VCaP (cell line): ENCODE measurements around the gene ERCC5.

ENCODE experiments used
- H3K27ac ChIP-seq: fragments of 450-650 bp; 2 replicates; pipeline ENCODE4 v1.5.1; 2017
- CTCF ChIP-seq: fragments of 450-650 bp; conservative IDR thresholded peaks from 2 replicates; pipeline ENCODE4 v1.5.1; 2017; ENCODE audit warnings: mild to moderate bottlenecking, moderate library complexity

The ERCC5 gene

DNA sequence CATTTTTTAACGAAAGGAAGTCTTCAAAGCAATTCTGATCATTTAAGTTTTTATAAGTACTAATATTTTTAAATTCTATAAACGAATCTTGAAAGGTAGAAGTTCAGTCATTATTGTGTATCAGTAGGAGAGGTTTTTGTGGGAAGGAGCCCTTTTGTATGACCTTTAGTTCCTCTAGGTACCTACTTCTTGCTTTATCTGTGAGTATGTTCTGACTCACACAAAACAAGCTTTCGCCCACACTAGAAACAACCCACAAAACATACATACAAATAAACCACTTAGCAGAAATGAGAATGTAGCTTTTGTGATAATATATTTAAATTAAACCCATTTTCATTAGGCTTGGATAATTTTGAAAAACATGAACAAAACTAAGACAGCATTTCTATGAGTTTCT is 27.8 kb downstream of the ERCC5 start:
- no peak for TF ChIP-seq CTCF
- H3K27ac ChIP-seq: no peak overlapping the region

DNA sequence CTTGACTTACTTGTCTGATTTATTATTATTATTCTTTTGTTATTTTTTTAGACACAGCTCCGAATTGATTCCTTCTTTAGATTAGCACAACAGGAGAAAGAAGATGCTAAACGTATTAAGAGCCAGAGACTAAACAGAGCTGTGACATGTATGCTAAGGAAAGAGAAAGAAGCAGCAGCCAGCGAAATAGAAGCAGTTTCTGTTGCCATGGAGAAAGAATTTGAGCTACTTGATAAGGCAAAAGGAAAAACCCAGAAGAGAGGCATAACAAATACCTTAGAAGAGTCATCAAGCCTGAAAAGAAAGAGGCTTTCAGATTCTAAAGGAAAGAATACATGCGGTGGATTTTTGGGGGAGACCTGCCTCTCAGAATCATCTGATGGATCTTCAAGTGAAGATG is 29.4 kb downstream of the ERCC5 start:
- H3K27ac ChIP-seq: no peak overlapping the region
- no peak for TF ChIP-seq CTCF

- H3K27ac ChIP-seq: no peak overlapping the region
- no peak for TF ChIP-seq CTCF
These were observed 31.5 kb downstream of the ERCC5 start for GRCh38 chr13:102877303-102877702.

GRCh38 chr13:102878481-102878880 is 32.6 kb downstream of the ERCC5 start:
- no peak overlapping the region for H3K27ac ChIP-seq
- TF ChIP-seq CTCF: no peak

GRCh38 chr13:102879793-102880499 is 34.1 kb downstream of the ERCC5 start:
- TF ChIP-seq CTCF: no peak
- H3K27ac ChIP-seq: no peak overlapping the region

DNA sequence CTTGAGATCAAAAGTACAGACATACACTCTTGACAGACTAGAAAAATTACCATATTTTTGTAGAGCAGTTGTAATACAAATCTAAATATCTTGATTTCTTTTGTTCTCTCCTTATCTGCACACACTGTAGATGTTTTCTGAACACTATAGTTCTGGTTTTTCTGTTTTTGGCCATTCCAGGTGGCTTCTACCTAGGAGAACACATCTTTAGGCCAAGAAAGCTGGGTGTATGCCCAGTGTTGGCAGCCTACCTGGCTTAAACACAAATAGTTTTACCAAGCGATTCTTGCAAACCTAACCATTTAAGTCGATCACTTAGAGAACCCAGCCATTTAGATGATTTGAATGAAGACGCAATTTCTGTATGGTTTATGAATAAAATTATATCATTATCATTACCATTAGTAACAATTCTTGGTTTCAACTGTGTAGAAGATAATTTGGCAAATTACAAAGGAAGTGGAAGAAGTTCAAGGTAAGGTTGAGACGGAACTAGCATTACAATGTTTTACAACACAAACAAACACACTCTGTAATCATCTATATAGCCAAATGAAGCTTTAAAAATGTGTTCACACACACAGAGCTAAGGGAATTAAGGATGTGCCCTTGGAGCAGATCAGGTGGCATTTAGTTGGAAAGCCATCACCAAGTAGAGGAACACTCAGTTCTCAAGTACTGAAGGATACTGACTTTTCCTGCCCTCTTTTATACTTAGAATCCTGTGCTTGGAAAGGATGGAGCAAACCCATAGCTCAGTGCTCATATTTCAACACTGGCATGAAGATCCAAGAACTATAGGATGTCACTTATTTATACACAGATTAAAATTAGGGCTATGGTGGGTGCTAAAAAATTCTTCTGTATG is 36.2 kb downstream of the ERCC5 start:
- no peak for TF ChIP-seq CTCF
- H3K27ac ChIP-seq: no peak overlapping the region

DNA sequence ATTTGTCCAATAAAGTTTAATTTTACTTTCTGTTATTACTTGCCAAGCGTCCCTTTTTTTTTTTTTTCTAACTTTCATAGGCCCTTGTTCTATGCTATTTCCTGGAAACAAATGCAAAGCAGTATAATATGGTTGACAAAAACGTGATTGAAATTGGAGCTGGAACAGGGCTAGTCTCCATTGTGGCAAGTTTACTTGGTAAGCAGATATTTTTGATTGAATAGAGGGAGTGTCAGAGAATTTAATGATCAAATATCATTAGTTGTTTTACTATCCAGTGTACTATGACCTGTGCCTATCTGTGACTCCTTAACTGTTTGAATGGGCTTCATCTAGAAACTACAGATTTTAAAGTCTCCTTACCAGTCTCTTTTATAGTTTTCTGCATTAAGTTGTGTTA is 46.7 kb downstream of the ERCC5 start:
- H3K27ac ChIP-seq: no peak overlapping the region
- TF ChIP-seq CTCF: no peak
